GM19452 (cell line): Measurements from ENCODE around the gene GABRD.

Experiments
- ATAC-seq: cut with Tn5 transposase; IDR thresholded peaks from one replicate; pipeline ENCODE4 v1.9.1; 2021; ENCODE audit not compliant: unreplicated experiment

GABRD gene

GRCh38 chr1:2073382-2074230, 54.5 kb downstream of the GABRD start:
- ATAC-seq: no peak

GRCh38 chr1:2074396-2074795, 55.3 kb downstream of the GABRD start:
- no peak for ATAC-seq

- no peak for ATAC-seq
These were observed 56.0 kb downstream of the GABRD start for GRCh38 chr1:2074944-2075740.

GRCh38 chr1:2076826-2077225, 57.7 kb downstream of the GABRD start:
- ATAC-seq: no peak

GRCh38 chr1:2078170-2078569, 59.0 kb downstream of the GABRD start:
- no peak for ATAC-seq

GRCh38 chr1:2079396-2080085, 60.4 kb downstream of the GABRD start:
- no peak for ATAC-seq

GRCh38 chr1:2080140-2080539, 61.0 kb downstream of the GABRD start:
- ATAC-seq: no peak
